ENCODE data around the gene CCL25. TPM values are rescaled to one million over a fixed set of nuclear protein-coding genes. Genes with fewer than 3 reads are reported as not detected.
A peak's percentile ranks its signal among the peaks of the same experiment; 100 is the strongest.

CCL25 gene
- total RNA-seq, 1 donor from 2014 or later: not detected

- no peak for DNase-seq (ENCODE audit: low spot score)
Observed at GRCh38 chr19:8045872-8046568, 6.5 kb upstream of the CCL25 start.

GRCh38 chr19:8046569-8047165, 5.9 kb upstream of the CCL25 start:
- no peak for DNase-seq (ENCODE audit: low spot score)

GRCh38 chr19:8050274-8051096, 2.1 kb upstream of the CCL25 start:
- peak; percentile 82 for DNase-seq (ENCODE audit: low spot score)

- peak; percentile 12 for DNase-seq (ENCODE audit: low spot score)
Observed at GRCh38 chr19:8054169-8054568, 1.6 kb downstream of the CCL25 start.

GRCh38 chr19:8056533-8056932, 4.0 kb downstream of the CCL25 start:
- DNase-seq (ENCODE audit: low spot score): no peak

GRCh38 chr19:8057545-8058270, 5.1 kb downstream of the CCL25 start:
- DNase-seq (ENCODE audit: low spot score): no peak

- DNase-seq (ENCODE audit: low spot score): no peak
Observed at GRCh38 chr19:8064911-8065874, 12.6 kb downstream of the CCL25 start.

GRCh38 chr19:8065875-8066261, 13.3 kb downstream of the CCL25 start:
- no peak for DNase-seq (ENCODE audit: low spot score)

- DNase-seq (ENCODE audit: low spot score): no peak
Observed at GRCh38 chr19:8069096-8069973, 16.8 kb downstream of the CCL25 start.

GRCh38 chr19:8071912-8072311, 19.4 kb downstream of the CCL25 start:
- no peak for DNase-seq (ENCODE audit: low spot score)

- DNase-seq (ENCODE audit: low spot score): no peak
Observed at GRCh38 chr19:8074501-8074900, 21.9 kb downstream of the CCL25 start.

- no peak for DNase-seq (ENCODE audit: low spot score)
Observed at GRCh38 chr19:8075158-8076074, 22.9 kb downstream of the CCL25 start.

- DNase-seq (ENCODE audit: low spot score): no peak
Observed at GRCh38 chr19:8079988-8080387, 27.4 kb downstream of the CCL25 start.

GRCh38 chr19:8080832-8081231, 28.3 kb downstream of the CCL25 start:
- no peak for DNase-seq (ENCODE audit: low spot score)

GRCh38 chr19:8081569-8082550, 29.3 kb downstream of the CCL25 start:
- no peak for DNase-seq (ENCODE audit: low spot score)

- no peak for DNase-seq (ENCODE audit: low spot score)
Observed at GRCh38 chr19:8083141-8083540, 30.6 kb downstream of the CCL25 start.

GRCh38 chr19:8084152-8084551, 31.6 kb downstream of the CCL25 start:
- DNase-seq (ENCODE audit: low spot score): no peak
